ENCODE results near the gene TRIM62. TPM values are rescaled to one million over a fixed set of nuclear protein-coding genes. Genes with fewer than 3 reads are reported as not detected.
A peak's percentile ranks its signal among the peaks of the same experiment; 100 is the strongest.
"Not testable (repeated sequence)": the region's sequence is repeated elsewhere in the genome, so short reads cannot be mapped to it uniquely, and the experiment has no call there.

The TRIM62 gene
- total RNA-seq, 4 donors from 2014 or later = 25.8 to 32.0 (median 29.9) TPM

DNA sequence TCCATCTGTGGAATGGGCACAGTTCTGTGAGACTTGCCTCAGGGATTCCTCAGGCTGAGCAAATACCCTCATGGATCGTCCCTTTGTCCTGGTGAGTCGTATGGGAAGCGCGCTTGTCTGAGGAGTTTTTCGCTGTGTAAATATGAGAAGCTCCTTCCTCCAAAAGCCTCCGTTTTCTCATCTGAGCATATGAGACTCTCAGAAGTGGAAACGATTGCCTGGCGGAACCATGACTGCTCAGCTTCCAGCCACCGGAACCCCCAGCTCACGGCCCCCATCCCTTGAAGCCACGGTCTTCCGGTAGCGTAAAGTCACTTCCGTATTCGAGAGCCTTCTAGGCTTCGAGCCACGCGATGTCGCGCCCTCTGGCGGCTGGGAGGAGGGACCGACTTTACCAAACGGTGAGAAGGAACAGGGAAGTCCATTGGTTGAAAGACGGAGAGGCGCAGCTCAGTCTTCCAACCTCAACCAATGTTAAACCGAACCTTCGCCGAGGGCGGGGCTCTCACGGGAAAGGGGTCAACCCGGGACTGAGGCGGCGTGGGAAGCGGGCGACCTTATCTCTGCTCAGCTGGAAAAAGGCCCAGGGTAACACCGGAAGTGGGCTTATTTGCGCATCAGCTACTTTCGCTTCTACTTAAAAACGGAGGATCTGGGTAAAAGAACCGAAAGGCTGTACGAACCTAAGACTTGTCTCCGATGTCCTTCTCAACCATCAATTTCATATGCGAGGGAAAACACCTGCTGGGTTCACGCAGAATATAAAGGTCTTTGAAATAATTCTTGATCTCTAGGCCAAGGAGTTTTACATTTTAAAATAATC is 54.6 kb downstream of the TRIM62 start:
- intact Hi-C loops (cut with DNase I; ENCODE audit: low total_unique reads) = no loop called here
- WGBS, 2 donors = 1 to 2% methylated on average over 41 to 43 of the region's 44 CpGs
- DNase-seq (ENCODE audit: low spot score in 2 of 2) = peak; percentile 98 to 99
- no peak for TF ChIP-seq POLR2A (IDR thresholded peaks at IDR 0.05)
- TF ChIP-seq, protein P1, sequence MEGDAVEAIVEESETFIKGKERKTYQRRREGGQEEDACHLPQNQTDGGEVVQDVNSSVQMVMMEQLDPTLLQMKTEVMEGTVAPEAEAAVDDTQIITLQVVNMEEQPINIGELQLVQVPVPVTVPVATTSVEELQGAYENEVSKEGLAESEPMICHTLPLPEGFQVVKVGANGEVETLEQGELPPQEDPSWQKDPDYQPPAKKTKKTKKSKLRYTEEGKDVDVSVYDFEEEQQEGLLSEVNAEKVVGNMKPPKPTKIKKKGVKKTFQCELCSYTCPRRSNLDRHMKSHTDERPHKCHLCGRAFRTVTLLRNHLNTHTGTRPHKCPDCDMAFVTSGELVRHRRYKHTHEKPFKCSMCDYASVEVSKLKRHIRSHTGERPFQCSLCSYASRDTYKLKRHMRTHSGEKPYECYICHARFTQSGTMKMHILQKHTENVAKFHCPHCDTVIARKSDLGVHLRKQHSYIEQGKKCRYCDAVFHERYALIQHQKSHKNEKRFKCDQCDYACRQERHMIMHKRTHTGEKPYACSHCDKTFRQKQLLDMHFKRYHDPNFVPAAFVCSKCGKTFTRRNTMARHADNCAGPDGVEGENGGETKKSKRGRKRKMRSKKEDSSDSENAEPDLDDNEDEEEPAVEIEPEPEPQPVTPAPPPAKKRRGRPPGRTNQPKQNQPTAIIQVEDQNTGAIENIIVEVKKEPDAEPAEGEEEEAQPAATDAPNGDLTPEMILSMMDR (IDR thresholded peaks at IDR 0.05) = peak in 1 of 3 donors; percentile 10
- H3K4me3 ChIP-seq (ENCODE audit: low read depth, poor library complexity, severe bottlenecking) = peak overlapping the region; percentile 63

DNA sequence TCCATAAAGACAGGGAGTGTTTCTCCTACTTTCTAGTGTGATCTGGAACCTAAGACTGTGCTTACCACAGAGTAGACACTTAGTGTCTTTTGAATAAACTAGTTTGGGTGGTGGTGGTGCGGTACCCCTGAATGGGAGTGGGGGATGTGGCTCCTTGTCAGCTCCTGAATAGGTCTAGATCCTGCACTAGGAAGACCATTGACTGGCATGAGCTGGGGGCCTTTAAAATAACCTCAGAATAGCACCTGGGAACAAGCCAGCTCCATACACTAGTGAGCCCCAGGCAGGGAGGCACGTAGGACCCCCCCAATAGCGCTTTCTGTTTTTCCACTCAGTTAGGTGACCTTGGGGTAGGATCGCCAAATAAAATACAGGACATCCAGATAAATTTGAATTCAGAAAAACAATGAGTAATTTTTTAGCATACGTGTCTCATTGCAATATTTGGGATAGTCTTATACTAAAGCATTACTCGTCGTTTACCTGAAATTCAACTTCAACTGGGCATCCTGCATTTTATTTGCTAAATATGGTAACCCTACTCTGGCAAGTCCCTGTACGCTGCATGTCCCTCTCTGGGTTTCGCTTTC is 55.3 kb downstream of the TRIM62 start:
- intact Hi-C loops (cut with DNase I; ENCODE audit: low total_unique reads) = no loop called here
- TF ChIP-seq POLR2A (IDR thresholded peaks at IDR 0.05) = no peak
- TF ChIP-seq, protein P1 (IDR thresholded peaks at IDR 0.05) = no peak
- DNase-seq (ENCODE audit: low spot score in 2 of 2) = peak in 1 of 2 donors; percentile 76
- peak overlapping the region; percentile 63 for H3K4me3 ChIP-seq (ENCODE audit: low read depth, poor library complexity, severe bottlenecking)
- 25 to 31% methylated on average over 9 of the region's 9 CpGs for WGBS, 2 donors

DNA sequence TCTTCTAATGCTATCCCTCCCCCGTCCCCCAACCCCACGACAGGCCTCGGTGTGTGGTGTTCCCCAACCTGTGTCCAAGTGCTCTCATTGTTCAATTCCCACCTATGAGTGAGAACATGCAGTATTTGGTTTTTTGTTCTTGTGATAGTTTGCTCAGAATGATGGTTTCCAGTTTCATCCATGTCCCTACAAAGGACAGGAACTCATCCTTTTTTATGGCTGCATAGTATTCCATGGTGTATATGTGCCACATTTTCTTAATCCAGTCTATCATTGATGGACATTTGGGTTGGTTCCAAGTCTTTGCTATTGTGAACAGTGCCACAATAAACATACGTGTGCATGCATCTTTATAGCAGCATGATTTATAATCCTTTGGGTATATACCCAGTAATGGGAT is 57.2 kb downstream of the TRIM62 start:
- H3K4me3 ChIP-seq (ENCODE audit: low read depth, poor library complexity, severe bottlenecking); DNase-seq (ENCODE audit: low spot score in 2 of 2); intact Hi-C loops (cut with DNase I; ENCODE audit: low total_unique reads): not testable (repeated sequence)
- WGBS, 2 donors = 93 to 96% methylated on average over 4 of the region's 4 CpGs

DNA sequence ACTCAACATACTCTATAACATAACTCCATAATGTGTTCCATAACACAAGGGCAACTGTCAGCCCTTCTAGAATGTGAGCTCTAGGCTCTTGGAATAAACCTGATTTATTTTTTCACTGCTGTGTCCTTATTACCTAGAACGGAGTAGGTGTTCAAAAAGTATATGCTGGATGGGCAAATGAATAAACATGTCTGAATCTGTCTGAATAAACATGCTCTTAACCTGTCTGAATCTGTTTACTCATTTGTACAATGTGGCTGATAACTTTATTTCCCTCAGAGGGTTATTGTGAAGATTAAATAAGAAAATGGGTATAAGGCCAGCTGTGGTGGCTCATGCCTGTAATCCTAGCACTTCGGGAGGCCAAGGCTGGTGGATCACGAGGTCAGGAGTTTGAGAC is 58.6 kb downstream of the TRIM62 start:
- H3K4me3 ChIP-seq (ENCODE audit: low read depth, poor library complexity, severe bottlenecking) = no peak overlapping the region
- intact Hi-C loops (cut with DNase I; ENCODE audit: low total_unique reads) = no loop called here
- DNase-seq (ENCODE audit: low spot score in 2 of 2) = no peak
- TF ChIP-seq POLR2A (IDR thresholded peaks at IDR 0.05) = no peak
- TF ChIP-seq, protein P1 (IDR thresholded peaks at IDR 0.05) = no peak
- 58 to 59% methylated on average over 3 of the region's 3 CpGs for WGBS, 2 donors

DNA sequence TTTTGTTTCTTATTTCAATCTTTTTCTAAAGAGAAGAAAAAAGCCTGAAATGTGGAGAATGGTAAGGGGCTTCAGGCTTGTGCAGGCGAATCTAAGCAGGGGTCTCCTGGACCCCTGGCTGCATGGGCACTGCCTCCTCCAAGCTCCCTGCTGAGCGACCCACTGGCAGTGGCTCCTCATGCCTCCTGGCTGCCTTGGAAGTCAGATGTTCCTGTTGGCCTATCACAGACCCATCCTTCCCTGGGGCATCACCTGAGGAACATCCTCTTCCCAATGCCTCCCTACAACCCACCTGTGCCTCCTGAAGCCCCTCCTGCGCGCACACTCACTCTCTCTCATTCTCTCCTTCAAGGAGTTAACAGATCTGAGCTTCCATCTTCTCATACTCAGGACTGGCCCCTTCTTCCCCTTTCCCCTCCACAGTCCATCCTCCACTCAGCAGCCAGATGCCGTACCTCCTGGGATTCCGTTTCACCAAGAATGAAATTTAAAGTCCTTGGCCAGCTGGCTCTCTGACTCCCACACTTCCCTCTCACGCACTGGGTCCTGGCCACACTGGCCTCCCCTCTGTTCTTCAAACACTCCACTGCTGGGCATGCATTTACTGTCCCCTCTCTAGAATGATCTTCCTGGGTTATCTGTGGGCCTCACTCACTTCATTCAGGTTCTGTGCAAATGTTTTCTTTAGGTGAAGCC is 59.2 kb downstream of the TRIM62 start:
- no peak for DNase-seq (ENCODE audit: low spot score in 2 of 2)
- TF ChIP-seq, protein P1 (IDR thresholded peaks at IDR 0.05) = no peak
- no peak for TF ChIP-seq POLR2A (IDR thresholded peaks at IDR 0.05)
- WGBS, 2 donors = 63 to 72% methylated on average over 7 of the region's 7 CpGs
- no peak overlapping the region for H3K4me3 ChIP-seq (ENCODE audit: low read depth, poor library complexity, severe bottlenecking)
- intact Hi-C loops (cut with DNase I; ENCODE audit: low total_unique reads) = no loop called here

DNA sequence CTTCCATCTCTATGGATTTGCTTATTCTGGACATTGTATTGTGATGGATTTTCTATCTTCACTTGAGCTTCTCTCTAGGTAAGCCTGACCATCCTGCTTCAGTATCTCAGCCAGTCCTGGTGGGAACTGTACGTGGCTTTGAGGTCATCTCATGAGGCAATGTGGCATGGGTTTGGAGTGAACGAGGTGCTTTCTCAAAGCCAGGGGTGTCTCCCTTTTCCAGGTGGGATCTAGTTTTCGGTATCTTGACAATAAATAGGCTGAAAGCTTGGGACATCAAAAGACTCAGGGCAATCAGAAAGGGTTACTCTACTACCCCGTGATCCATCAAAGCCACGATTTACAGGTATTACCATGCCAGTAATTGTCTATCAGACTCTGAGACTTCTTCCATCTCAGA is 60.1 kb downstream of the TRIM62 start:
- no peak for TF ChIP-seq POLR2A (IDR thresholded peaks at IDR 0.05)
- TF ChIP-seq, protein P1 (IDR thresholded peaks at IDR 0.05) = no peak
- WGBS, 2 donors = 85 to 87% methylated on average over 5 of the region's 5 CpGs
- no peak for DNase-seq (ENCODE audit: low spot score in 2 of 2)
- no peak overlapping the region for H3K4me3 ChIP-seq (ENCODE audit: low read depth, poor library complexity, severe bottlenecking)
- intact Hi-C loops (cut with DNase I; ENCODE audit: low total_unique reads) = no loop called here
